HepG2 (cell line): Measurements from ENCODE around the gene STPG2.

Experiments used
- EZH2 ChIP-seq: conservative IDR thresholded peaks from 2 replicates; pipeline ENCODE4 v1.6.1; 2012; ENCODE audit warnings: mild to moderate bottlenecking, low read depth, low read length, moderate library complexity
- GTF2F1 ChIP-seq: fragments of 150-350 bp; IDR thresholded peaks from 2 replicates; pipeline ENCODE4 v1.6.1; 2014; ENCODE audit warnings: low read length
- ZNF431 ChIP-seq: sonication (generic); formaldehyde crosslinking; IDR thresholded peaks from 2 replicates; pipeline ENCODE4 v1.9.0; 2022; ENCODE audit warnings: missing genetic modification reagents, low read depth, mild to moderate bottlenecking, borderline replicate concordance

GRCh38 chr4:98148856-98149255 is 5.6 kb upstream of the STPG2 start:
- TF ChIP-seq ZNF431 (CRISPR knock-in tag) (no peak), GTF2F1 (no peak), EZH2 (no peak)
